A549 (cell line): ENCODE results near the gene EBF3.

Experiments
- CEBPB ChIP-seq, 2 experiments: fragments of >200 bp in 1 of 2; sonication (Bioruptor Twin) in 1 of 2; formaldehyde crosslinking in 1 of 2; IDR thresholded peaks; 2 replicates each; pipeline ENCODE4 v1.6.1; 2012 to 2016
- CTCF ChIP-seq: fragments of >200 bp; sonication (Bioruptor Twin); formaldehyde crosslinking; IDR thresholded peaks from 3 replicates; pipeline ENCODE4 v1.5.1; 2016
- EHMT2 ChIP-seq: fragments of 200-600 bp; sonication (generic); IDR thresholded peaks from 2 replicates; pipeline ENCODE4 v1.6.1; 2016; ENCODE audit warnings: antibody characterized with exemption, low read depth, mild to moderate bottlenecking, moderate library complexity
- POLR2A ChIP-seq: IDR thresholded peaks from 2 replicates; pipeline ENCODE4 v1.6.1; 2012; ENCODE audit warnings: mild to moderate bottlenecking, low read length
- RAD21 ChIP-seq, 2 experiments: fragments of >200 bp in 1 of 2; sonication (Bioruptor Twin) in 1 of 2; formaldehyde crosslinking in 1 of 2; IDR thresholded peaks in 1 of 2; conservative IDR thresholded peaks in 1 of 2; 2 replicates in 1 of 2; 3 replicates in 1 of 2; pipeline ENCODE4 v1.6.1; 2012 to 2018; ENCODE audit warnings: inconsistent platforms in 1 of 2
- SMC3 ChIP-seq: fragments of >200 bp; sonication (Bioruptor Twin); formaldehyde crosslinking; IDR thresholded peaks from 3 replicates; pipeline ENCODE4 v1.6.1; 2018; ENCODE audit warnings: inconsistent platforms

GRCh38 chr10:129860396-129860795 lies 103.7 kb downstream of the EBF3 start:
- TF ChIP-seq POLR2A (no peak), CTCF (no peak), EHMT2 (no peak), CEBPB (IDR thresholded peaks at IDR 0.05) (no peak), RAD21 (conservative IDR thresholded peaks at IDR 0.05 in 1 of 2, IDR thresholded peaks at IDR 0.05 in 1 of 2) (no peak), SMC3 (no peak)
